GM13977 (cell line): ENCODE data around the gene KANK3.
"Not testable (repeated sequence)": the region's sequence is repeated elsewhere in the genome, so short reads cannot be mapped to it uniquely, and the experiment has no call there.

Source experiments
- DNase-seq: peaks from one replicate; pipeline ENCODE4 v3.0.0; 2012; ENCODE audit warnings: low spot score
- in situ Hi-C: fragments of 300-500 bp; cut with MboI; formaldehyde crosslinking; loops from one replicate; pipeline ENCODE4 v1.12.0; 2022; ENCODE audit warnings: low sequenced_read_pairs, low pct_unique_long_range_greater_than_20kb, mixed read lengths, inconsistent platforms; ENCODE audit not compliant: unreplicated experiment
- TF ChIP-seq, protein P1 (sequence below): IDR thresholded peaks from 2 replicates; pipeline ENCODE4 v1.5.1; 2012; ENCODE audit warnings: mild to moderate bottlenecking, control low read depth; ENCODE audit not compliant: insufficient read depth; ENCODE audit errors: extremely low read depth, missing control alignments

KANK3 gene

DNA sequence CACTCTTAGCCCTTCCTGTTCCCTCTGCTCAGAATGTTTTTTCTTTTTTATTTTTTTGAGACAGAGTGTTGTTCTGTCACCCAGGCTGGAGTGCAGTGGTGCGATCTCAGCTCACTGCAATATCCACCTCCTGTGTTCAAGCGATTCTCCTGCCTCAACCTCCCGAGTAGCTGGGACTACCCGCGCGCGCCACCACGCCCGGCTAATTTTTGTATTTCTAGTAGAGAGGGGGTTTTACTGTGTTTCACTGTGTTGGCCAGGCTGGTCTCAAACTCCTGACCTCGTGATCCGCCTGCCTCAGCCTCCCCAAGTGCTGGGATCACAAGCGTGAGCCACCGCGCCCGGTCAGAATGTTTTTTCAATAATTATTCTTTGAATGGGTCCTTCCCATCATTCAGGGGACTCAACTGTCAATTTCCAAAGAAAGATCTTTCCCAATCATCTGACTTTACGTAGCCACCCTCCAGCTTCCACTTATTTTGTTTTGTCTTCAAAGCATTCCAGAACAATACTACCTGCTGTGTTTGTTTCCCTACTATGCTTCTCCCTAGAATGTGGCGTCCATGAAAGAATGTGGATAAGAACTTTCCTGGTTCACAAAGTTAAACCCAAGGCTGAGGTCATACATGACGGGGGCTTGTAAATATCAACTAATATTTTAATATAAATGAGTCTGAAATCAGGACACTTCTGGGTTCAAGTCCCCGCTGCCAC, 23.1 kb downstream of the KANK3 start:
- TF ChIP-seq, protein P1, sequence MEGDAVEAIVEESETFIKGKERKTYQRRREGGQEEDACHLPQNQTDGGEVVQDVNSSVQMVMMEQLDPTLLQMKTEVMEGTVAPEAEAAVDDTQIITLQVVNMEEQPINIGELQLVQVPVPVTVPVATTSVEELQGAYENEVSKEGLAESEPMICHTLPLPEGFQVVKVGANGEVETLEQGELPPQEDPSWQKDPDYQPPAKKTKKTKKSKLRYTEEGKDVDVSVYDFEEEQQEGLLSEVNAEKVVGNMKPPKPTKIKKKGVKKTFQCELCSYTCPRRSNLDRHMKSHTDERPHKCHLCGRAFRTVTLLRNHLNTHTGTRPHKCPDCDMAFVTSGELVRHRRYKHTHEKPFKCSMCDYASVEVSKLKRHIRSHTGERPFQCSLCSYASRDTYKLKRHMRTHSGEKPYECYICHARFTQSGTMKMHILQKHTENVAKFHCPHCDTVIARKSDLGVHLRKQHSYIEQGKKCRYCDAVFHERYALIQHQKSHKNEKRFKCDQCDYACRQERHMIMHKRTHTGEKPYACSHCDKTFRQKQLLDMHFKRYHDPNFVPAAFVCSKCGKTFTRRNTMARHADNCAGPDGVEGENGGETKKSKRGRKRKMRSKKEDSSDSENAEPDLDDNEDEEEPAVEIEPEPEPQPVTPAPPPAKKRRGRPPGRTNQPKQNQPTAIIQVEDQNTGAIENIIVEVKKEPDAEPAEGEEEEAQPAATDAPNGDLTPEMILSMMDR = no peak
- DNase-seq = no peak
- in situ Hi-C loops = no loop called here

DNA sequence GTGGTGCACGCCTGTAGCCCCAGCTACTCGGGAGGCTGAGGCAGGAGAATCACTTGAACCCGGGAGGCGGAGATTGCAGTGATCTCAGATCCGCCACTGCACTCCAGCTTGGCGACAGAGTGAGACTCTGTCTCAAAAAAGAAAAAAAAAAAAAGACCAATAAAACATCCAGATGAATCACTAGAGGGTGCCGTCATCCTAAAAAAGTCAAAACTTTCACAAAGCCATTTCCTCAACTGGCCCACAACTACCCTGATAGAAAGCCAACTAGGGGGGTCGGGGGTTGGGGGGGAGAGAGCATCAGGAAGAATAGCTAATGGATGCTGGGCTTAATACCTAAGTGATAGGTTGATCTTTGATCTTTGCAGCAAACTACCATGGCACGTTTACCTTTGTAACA, 24.2 kb downstream of the KANK3 start:
- in situ Hi-C loops, DNase-seq: not testable (repeated sequence)

DNA sequence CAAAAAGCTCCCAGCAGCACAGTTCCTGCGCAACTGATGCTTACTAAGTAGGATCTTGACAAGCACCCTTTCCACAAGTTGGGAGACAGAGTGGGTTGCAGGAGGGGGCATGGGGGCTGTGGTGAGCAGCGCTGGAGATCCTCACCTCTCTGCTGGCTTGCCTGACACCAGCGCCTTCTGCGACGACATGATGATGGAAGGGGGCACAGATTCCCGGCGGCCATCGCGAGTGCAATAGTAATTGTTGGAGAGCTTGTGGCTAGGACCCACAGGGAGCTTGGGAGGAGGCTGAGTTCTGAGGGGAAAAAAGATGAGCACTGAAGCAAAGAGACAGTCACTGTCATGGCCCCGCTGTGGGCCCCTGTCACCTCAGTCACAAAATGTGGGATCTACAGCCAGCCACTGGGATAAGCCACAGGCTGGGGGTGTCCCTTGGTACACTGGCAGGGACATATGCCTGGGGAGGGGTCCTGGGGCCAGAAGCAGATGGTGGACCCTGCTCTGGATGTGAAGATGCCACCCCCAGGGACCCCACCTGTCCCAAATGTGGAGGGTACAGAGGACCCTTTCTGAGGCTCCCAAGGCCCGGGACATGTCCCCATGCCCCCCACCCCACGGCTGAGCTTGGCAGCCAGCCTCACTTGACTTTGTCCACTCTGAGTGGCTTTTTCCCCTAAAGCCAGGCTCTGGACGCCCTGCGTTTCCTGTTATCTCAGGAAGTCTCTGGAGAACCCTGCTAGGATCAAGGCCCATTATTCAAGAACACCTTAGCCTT, 26.5 kb downstream of the KANK3 start:
- TF ChIP-seq, protein P1 = no peak
- in situ Hi-C loops = no loop called here
- no peak for DNase-seq

DNA sequence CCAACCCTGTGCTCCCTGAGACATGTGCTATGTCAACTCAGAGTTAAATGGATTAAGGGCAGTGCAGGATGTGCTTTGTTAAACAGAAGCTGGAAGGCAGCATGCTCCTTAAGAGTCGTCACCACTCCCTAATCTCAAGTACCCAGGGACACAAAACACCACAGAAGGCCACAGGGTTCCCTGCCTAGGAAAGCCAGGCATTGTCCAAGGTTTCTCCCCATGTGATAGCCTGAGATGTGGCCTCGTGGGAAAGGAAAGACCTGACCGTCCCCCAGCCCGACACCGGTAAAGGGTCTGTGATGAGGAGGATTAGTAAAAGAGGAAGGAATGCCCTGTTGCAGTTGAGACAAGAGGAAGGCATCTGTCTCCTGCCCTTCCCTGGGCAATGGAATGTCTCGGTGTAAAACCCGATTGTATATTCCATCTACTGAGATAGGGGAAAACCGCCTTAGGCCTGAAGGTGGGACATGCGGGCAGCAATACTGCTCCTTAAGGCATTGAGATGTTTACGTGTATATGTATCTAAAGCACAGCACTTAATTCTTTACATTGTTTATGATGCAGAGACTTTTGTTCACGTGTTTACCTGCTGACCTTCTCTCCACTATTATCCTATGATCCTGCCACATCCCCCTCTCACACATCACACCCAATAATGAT, 28.0 kb downstream of the KANK3 start:
- in situ Hi-C loops, DNase-seq: not testable (repeated sequence)

DNA sequence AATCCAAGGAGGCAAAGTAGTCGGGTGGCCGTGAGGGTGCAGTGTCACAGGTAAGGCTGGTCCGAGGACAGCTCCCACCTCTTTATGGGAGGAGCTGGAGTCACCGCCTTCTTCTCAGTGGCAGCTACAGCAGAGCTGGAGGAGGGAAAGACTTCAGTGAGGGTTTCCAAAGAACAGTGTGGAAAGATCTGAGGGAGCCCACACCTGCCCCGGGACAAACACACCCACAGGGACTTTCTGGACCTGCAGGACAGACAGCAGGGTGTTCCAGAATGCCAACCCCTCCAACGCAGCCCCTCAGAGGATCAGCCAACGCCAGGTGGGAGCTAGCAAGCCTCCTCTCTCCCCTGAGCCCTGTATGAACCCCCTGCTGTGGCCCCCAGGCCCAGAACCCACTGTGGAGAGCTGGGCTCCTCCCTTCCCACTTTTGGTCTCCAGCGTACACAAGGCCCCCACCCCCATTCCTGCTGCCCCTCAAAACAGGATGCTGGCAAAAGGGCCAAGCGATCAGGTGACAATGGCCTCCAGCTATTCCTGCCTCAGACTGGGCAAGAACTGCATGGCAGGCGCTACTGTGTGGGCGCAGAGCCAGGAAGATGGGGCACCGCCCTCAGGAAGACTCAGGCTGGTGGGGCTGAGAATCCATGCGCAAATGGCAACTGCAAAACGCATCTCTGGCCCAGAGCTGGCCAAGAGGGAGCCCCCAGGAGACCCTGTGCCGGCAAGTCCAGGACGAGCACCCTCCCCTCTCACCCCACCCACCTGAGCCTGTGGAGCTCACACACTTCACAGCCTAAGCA, 31.4 kb downstream of the KANK3 start:
- TF ChIP-seq, protein P1 = no peak
- no peak for DNase-seq
- in situ Hi-C loops = no loop called here

DNA sequence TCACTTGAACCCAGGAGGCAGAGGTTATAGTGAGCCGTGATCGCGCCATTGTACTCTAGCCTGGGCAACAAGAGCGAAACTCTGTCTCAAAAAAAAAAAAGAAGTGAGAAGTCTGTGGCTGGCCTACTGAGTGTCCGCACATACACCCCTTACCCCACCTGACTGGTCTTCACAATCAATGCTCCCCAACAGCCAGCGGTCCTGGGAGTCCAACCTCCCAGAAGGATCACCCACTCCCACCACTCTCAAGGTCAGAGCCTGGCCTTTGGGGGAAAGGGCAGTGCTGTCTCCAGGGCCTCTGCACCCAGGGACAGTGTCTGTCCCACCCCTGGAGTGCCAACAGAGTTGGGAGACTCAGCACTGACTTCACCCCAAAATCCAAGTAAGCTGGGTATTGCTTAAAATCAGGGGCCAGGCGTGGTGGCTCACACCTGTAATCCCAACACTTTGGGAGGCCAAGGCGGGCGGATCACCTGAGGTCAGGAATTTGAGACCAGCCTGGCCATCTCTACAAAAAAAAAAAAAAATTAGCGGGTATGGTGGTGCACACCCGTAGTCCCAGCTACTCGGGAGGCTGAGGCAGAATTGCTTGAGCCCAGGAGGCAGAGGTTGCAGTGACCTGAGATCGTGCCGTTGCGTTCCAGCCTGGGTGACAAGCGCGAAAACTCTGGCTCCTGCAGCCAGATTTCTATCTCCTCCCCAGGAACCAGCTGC, 32.6 kb downstream of the KANK3 start:
- in situ Hi-C loops = no loop called here
- DNase-seq = no peak
- TF ChIP-seq, protein P1 = no peak

DNA sequence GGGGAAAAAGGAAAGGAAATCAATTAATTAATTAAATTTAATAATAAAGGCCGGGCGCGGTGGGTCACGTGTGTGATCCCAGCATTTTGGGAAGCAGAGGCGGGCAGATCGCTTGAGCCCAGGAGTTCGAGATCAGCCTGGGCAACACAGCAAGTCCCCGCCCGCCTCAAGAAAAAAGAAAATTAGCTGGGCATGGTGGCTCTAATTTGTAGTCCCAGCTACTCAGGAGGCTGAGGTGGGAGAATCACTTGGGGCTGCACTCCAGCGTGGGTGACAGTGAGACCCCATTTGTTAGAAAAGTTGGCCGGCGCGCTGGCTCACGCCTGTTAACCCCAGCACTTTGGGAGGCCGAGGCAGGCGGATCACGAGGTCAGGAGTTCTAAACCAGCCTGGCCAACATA, 34.2 kb downstream of the KANK3 start:
- TF ChIP-seq, protein P1 = no peak
- in situ Hi-C loops = no loop called here
- DNase-seq = no peak
